Fibroblast of villous mesenchyme (primary cell): ENCODE measurements around the gene RPS26. TPM values are rescaled to one million over a fixed set of nuclear protein-coding genes. Genes with fewer than 3 reads are reported as not detected.
"Not testable (repeated sequence)": the region's sequence is repeated elsewhere in the genome, so short reads cannot be mapped to it uniquely, and the experiment has no call there.

Experiments used
- DNase-seq: peaks from one replicate; pipeline ENCODE4 v3.0.0-alpha.2; 2010; ENCODE audit warnings: low read depth
- H3K4me3 ChIP-seq: 2 replicates; pipeline ENCODE4 v1.5.1; 2011; ENCODE audit warnings: low read depth, mild to moderate bottlenecking, low read length
- CTCF ChIP-seq: IDR thresholded peaks from 2 replicates; pipeline ENCODE4 v1.5.1; 2012; ENCODE audit warnings: low read depth, mild to moderate bottlenecking, low read length; ENCODE audit not compliant: insufficient read depth
- total RNA-seq: library from RNA; depleted of rRNA; stranded (reverse); fragments of >200 nt; gene quantifications from 2 replicates; pipeline ENCODE4 v1.2.3, GENCODE V29; 2012

RPS26 gene
- total RNA-seq, 1 donor = 313 TPM

- no peak overlapping the region for H3K4me3 ChIP-seq
- TF ChIP-seq CTCF = no peak
- no peak for DNase-seq
Observed at GRCh38 chr12:56062996-56063395, 21.3 kb downstream of the RPS26 start.

GRCh38 chr12:56071648-56072047 lies 29.9 kb downstream of the RPS26 start:
- TF ChIP-seq CTCF = no peak
- DNase-seq = peak; percentile 23
- no peak overlapping the region for H3K4me3 ChIP-seq

GRCh38 chr12:56074396-56074795 lies 32.7 kb downstream of the RPS26 start:
- TF ChIP-seq CTCF = no peak
- no peak for DNase-seq

GRCh38 chr12:56077966-56078365 lies 36.2 kb downstream of the RPS26 start:
- H3K4me3 ChIP-seq = not testable (repeated sequence)
- DNase-seq = peak; percentile 57

More at GRCh38 chr12:56074396-56074795, 32.7 kb downstream of the RPS26 start:
- no peak overlapping the region for H3K4me3 ChIP-seq

- H3K4me3 ChIP-seq = no peak overlapping the region
- DNase-seq = no peak
- TF ChIP-seq CTCF = no peak
Observed at GRCh38 chr12:56078427-56078826, 36.7 kb downstream of the RPS26 start.

GRCh38 chr12:56078931-56079722 lies 37.4 kb downstream of the RPS26 start:
- peak overlapping the region; percentile 70 for H3K4me3 ChIP-seq
- TF ChIP-seq CTCF = peak; percentile 79
- peak; percentile 81 for DNase-seq

GRCh38 chr12:56079723-56080555 lies 38.2 kb downstream of the RPS26 start, which contains the start of gene ERBB3:
Gene ERBB3, plus strand, starts transcription at chr12:56080165. Its CDS starts 136 bp downstream, at chr12:56080301.
- DNase-seq = peak; percentile 76
- peak within 1 kb of the TSS; percentile 70 for H3K4me3 ChIP-seq
- TF ChIP-seq CTCF = peak; percentile 2
